ENCODE data around the gene SUB1. TPM values are rescaled to one million over a fixed set of nuclear protein-coding genes. Genes with fewer than 3 reads are reported as not detected.

Gene SUB1
- total and polyA plus RNA-seq, 2 donors (not counting 3 experiments of a cell fraction or from before 2014, with no cell fraction given): 60.1 to 252 TPM

- no TSS peak for BruUV-seq (replicated peaks)
- CTCF ChIA-PET: no interaction called here
Observed at GRCh38 chr5:32563614-32564013, 21.7 kb upstream of the SUB1 start.

More at GRCh38 chr5:32563614-32564013, 21.7 kb upstream of the SUB1 start:
- Histone ChIP-seq H3K9ac (replicated peaks; ENCODE audit: extremely low read depth, insufficient read depth, low read length) (no peak overlapping the region), H3K4me2 (ENCODE audit: insufficient read depth, low read length) (no peak overlapping the region), H2AFZ (ENCODE audit: low read depth, low read length) (no peak overlapping the region), H3K9me1 (replicated peaks; ENCODE audit: control insufficient read depth, extremely low read depth, insufficient read depth, low read length) (no peaks in the 10 kb centered on the region), H3K4me1 (ENCODE audit: control insufficient read depth, extremely low read depth, insufficient read depth, low read length) (no peaks in the 10 kb centered on the region), H3K27ac (ENCODE audit: insufficient read depth, low read depth, low read length) (no peak overlapping the region), H3K27me3 (ENCODE audit: control insufficient read depth in 2 of 2, insufficient read depth in 2 of 2, low read length in 2 of 2) (peaks cover 0 to 3% of the 10 kb centered on the region in 2 experiments), H4K20me1 (replicated peaks; ENCODE audit: control insufficient read depth, extremely low read depth, insufficient read depth, low read length) (no peaks in the 10 kb centered on the region), H3K4me3 (replicated peaks in 1 of 3; ENCODE audit: insufficient read depth in 1 of 3, low read depth in 1 of 3, low read length in 3 of 3) (no peak overlapping the region), H3K79me2 (ENCODE audit: control insufficient read depth, insufficient read depth, low read length) (no peaks in the 10 kb centered on the region), H3K36me3 (ENCODE audit: control insufficient read depth in 2 of 2, extremely low read depth in 1 of 2, insufficient read depth in 2 of 2, low read length in 2 of 2) (no peaks in the 10 kb centered on the region), H3K9me3 (replicated peaks; ENCODE audit: control insufficient read depth, insufficient read depth, low read length) (no peaks in the 10 kb centered on the region)
- no peak for FAIRE-seq
- dilution Hi-C loops (cut with MboI; ENCODE audit: extremely low pct_ligation_motif_present, low sequenced_read_pairs) (no loop called here), intact Hi-C loops (cut with micrococcal nuclease) (no loop called here)
- DNase-seq (ENCODE audit: low read depth, low spot score): no peak
- POLR2A ChIA-PET: no interaction called here
- TF ChIP-seq FOS (IDR thresholded peaks at IDR 0.05; ENCODE audit: borderline replicate concordance, insufficient read depth, low read length) (no peak), MYC (IDR thresholded peaks at IDR 0.05; ENCODE audit: low read depth, low read length) (no peak), GATA2 (IDR thresholded peaks at IDR 0.05; ENCODE audit: insufficient read depth, insufficient read length, low read depth, low read length) (no peak), CTCF (IDR thresholded peaks at IDR 0.05; ENCODE audit: extremely low read depth in 1 of 2, insufficient read depth in 1 of 2, low read depth in 1 of 2, low read length in 2 of 2) (no peak), POLR2A (IDR thresholded peaks at IDR 0.05; ENCODE audit: low read depth, low read length) (no peak), EZH2 (IDR thresholded peaks at IDR 0.05; ENCODE audit: borderline replicate concordance, low read depth, low read length, severe bottlenecking) (no peak), POLR2AphosphoS5 (IDR thresholded peaks at IDR 0.05; ENCODE audit: insufficient read depth, low read depth, low read length) (no peak), MAX (IDR thresholded peaks at IDR 0.05; ENCODE audit: insufficient read depth, insufficient read length) (no peak), JUN (IDR thresholded peaks at IDR 0.05; ENCODE audit: borderline replicate concordance, insufficient read depth, insufficient read length, low read depth) (no peak)
